Progenitor cell of endocrine pancreas (in vitro differentiated cells): ENCODE data around the gene TAGLN2. TPM values are rescaled to one million over a fixed set of nuclear protein-coding genes. Genes with fewer than 3 reads are reported as not detected.

Experiments used
- DNase-seq: peaks from one replicate; pipeline ENCODE4 v3.0.0; 2021; ENCODE audit warnings: low spot score; ENCODE audit not compliant: unreplicated experiment
- H3K27ac Mint-ChIP-seq: 2 replicates; pipeline ENCODE4 v1.8.0; 2021; ENCODE audit warnings: mild to moderate bottlenecking, moderate library complexity, mixed read lengths
- H3K27me3 Mint-ChIP-seq: 2 replicates; pipeline ENCODE4 v1.8.0; 2021; ENCODE audit warnings: mixed read lengths
- H3K36me3 Mint-ChIP-seq: 2 replicates; pipeline ENCODE4 v1.8.0; 2022; ENCODE audit warnings: mixed read lengths; ENCODE audit not compliant: insufficient read depth
- H3K4me1 Mint-ChIP-seq: 2 replicates; pipeline ENCODE4 v1.8.0; 2021; ENCODE audit warnings: low read depth, mixed read lengths
- H3K4me3 Mint-ChIP-seq: 2 replicates; pipeline ENCODE4 v1.8.0; 2021; ENCODE audit warnings: low read depth, mild to moderate bottlenecking, moderate library complexity, mixed read lengths
- H3K9me3 Mint-ChIP-seq: 2 replicates; pipeline ENCODE4 v1.8.0; 2021; ENCODE audit warnings: low read depth, mixed read lengths
- CTCF ChIP-seq: fragments of 200-600 bp; sonication (generic); IDR thresholded peaks from one replicate; pipeline ENCODE4 v1.5.0; 2021; ENCODE audit warnings: antibody characterized with exemption, mild to moderate bottlenecking; ENCODE audit not compliant: unreplicated experiment
- long read RNA-seq: library from polyadenylated mRNA; unstranded; transcript quantifications from one replicate; pipeline ENCODE4 v2.0.0, GENCODE V29; 2020
- total RNA-seq: library from RNA; stranded (reverse); gene quantifications from 2 replicates; pipeline ENCODE4 v1.2.1, GENCODE V29; 2021

TAGLN2 gene
- total RNA-seq: 153 and 159 TPM in 2 replicates
- long read RNA-seq, transcript TAGLN2-203 (5 exons, 1,604 nt): major isoform, 217 of 236 reads
- long read RNA-seq, partial matches to known transcripts: 12 of 236 reads
- long read RNA-seq, other reads (novel, unspliced or antisense): 5 of 236 reads

GRCh38 chr1:159924791-159925718 lies at the start of gene TAGLN2:
TAGLN2 (minus strand) TSS chr1:159925507; CDS start chr1:159920509, 4,998 bp downstream.
- peak within 1 kb of the TSS; percentile 94 for H3K4me3 Mint-ChIP-seq
- peaks cover 38% of the 10 kb centered on the region for H3K4me1 Mint-ChIP-seq
- peak within 1 kb of the TSS; percentile 97 for H3K27ac Mint-ChIP-seq

GRCh38 chr1:159974350-159974965 lies 49.2 kb upstream of the TAGLN2 start:
- Mint-ChIP-seq H3K36me3 (no peaks in the 10 kb centered on the region), H3K27me3 (peaks cover 23% of the 10 kb centered on the region), H3K4me1 (peaks cover 20% of the 10 kb centered on the region), H3K9me3 (no peaks in the 10 kb centered on the region), H3K27ac (no peak overlapping the region), H3K4me3 (no peak overlapping the region)
- no peak for DNase-seq
- no peak for TF ChIP-seq CTCF

More at GRCh38 chr1:159924791-159925718, at the start of gene TAGLN2:
- Mint-ChIP-seq H3K27me3 (no peaks in the 10 kb centered on the region), H3K36me3 (peaks cover 14% of the 10 kb centered on the region), H3K9me3 (no peaks in the 10 kb centered on the region)
- DNase-seq: peak; percentile 60
- no peak for TF ChIP-seq CTCF

- no peaks in the 10 kb centered on the region for H3K36me3 Mint-ChIP-seq
- no peak for TF ChIP-seq CTCF
- H3K9me3 Mint-ChIP-seq: no peaks in the 10 kb centered on the region
- peaks cover 20% of the 10 kb centered on the region for H3K4me1 Mint-ChIP-seq
- no peak for DNase-seq
- peaks cover 15% of the 10 kb centered on the region for H3K27me3 Mint-ChIP-seq
- no peak overlapping the region for H3K4me3 Mint-ChIP-seq
- no peak overlapping the region for H3K27ac Mint-ChIP-seq
Measured at GRCh38 chr1:159973350-159973940, 48.1 kb upstream of the TAGLN2 start.

GRCh38 chr1:159972443-159973205 lies 47.3 kb upstream of the TAGLN2 start:
- H3K27me3 Mint-ChIP-seq: peaks cover 19% of the 10 kb centered on the region
- no peak for TF ChIP-seq CTCF
- H3K36me3 Mint-ChIP-seq: no peaks in the 10 kb centered on the region
- no peak overlapping the region for H3K4me3 Mint-ChIP-seq
- no peak for DNase-seq
- no peaks in the 10 kb centered on the region for H3K9me3 Mint-ChIP-seq
- peaks cover 20% of the 10 kb centered on the region for H3K4me1 Mint-ChIP-seq
- H3K27ac Mint-ChIP-seq: peak overlapping the region; percentile 45
